MCF 10A (cell line): ENCODE results near the gene ZNF3. TPM values are rescaled to one million over a fixed set of nuclear protein-coding genes. Genes with fewer than 3 reads are reported as not detected.

Experiments used
- BruUV-seq: library from RNA; stranded (reverse); fragments of 400-500 nt; replicated peaks from 2 replicates; lab custom pipeline; 2021; lab: Mats Ljungman, UMichigan
- CTCF ChIA-PET: fragments of 300-600 bp; sonication (Branson Sonifier 250); formaldehyde crosslinking; extraction: SDS; loops from one replicate; lab custom pipeline; 2021; ENCODE audit warnings: antibody characterized with exemption, inconsistent platforms; lab: Yijun Ruan, JAX
- POLR2A ChIA-PET: fragments of 300-600, 350-650 bp; sonication (Branson Sonifier 250); formaldehyde crosslinking; extraction: SDS; loops from one replicate; lab custom pipeline; 2020; ENCODE audit warnings: antibody characterized with exemption, inconsistent platforms; lab: Yijun Ruan, JAX
- DNase-seq: peaks from one replicate; pipeline ENCODE4 v3.0.0-alpha.2; 2018; ENCODE audit not compliant: unreplicated experiment
- H3K27ac Mint-ChIP-seq: one replicate; pipeline ENCODE4 v1.8.0; 2022; ENCODE audit warnings: mild to moderate bottlenecking, low read depth, mixed read lengths; ENCODE audit not compliant: unreplicated experiment
- H3K27me3 Mint-ChIP-seq: one replicate; pipeline ENCODE4 v1.8.0; 2022; ENCODE audit warnings: mixed read lengths; ENCODE audit not compliant: insufficient read depth, unreplicated experiment
- H3K36me3 Mint-ChIP-seq: one replicate; pipeline ENCODE4 v1.8.0; 2022; ENCODE audit warnings: mild to moderate bottlenecking, moderate library complexity, mixed read lengths; ENCODE audit not compliant: insufficient read depth, unreplicated experiment
- H3K4me1 Mint-ChIP-seq: one replicate; pipeline ENCODE4 v1.8.0; 2022; ENCODE audit warnings: mixed read lengths; ENCODE audit not compliant: insufficient read depth, unreplicated experiment
- H3K4me3 Mint-ChIP-seq: one replicate; pipeline ENCODE4 v1.8.0; 2022; ENCODE audit warnings: mild to moderate bottlenecking, moderate library complexity, mixed read lengths; ENCODE audit not compliant: unreplicated experiment
- H3K9me3 Mint-ChIP-seq: one replicate; pipeline ENCODE4 v1.8.0; 2022; ENCODE audit warnings: mixed read lengths; ENCODE audit not compliant: unreplicated experiment
- CTCF ChIP-seq: fragments of 200-600 bp; IDR thresholded peaks from one replicate; pipeline ENCODE4 v1.8.0; 2022; ENCODE audit warnings: antibody characterized with exemption, mild to moderate bottlenecking; ENCODE audit not compliant: unreplicated experiment
- intact Hi-C: fragments of 100-400 bp; cut with micrococcal nuclease; formaldehyde crosslinking; loops from 2 replicates; pipeline ENCODE4 v1.14.1; 2022
- total RNA-seq: library from RNA; stranded (reverse); gene quantifications from 2 replicates; pipeline ENCODE4 v1.2.3, GENCODE V29; 2022

Gene ZNF3
- total RNA-seq, 1 experiment from 2014 or later: 23.7 TPM

DNA sequence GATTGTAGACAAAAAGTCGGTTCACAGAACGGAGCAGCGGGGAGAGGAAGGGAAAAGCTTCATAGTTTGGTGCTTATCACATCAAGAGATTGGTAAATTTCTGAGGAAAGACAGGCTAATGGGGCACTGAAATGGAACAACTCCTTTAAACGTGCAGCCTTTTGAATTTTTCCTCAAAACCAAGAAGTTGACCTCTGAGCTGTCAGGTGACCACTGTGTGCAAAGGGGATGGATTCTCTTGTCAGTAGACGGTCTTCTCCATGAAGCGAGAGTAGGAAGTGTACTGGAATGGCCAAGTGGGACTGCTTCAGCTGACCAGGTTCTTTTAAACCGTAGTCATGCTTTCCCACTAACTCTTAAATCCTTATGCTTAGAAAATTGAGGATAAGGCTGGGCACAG, 43.2 kb downstream of the ZNF3 start:
- H3K9me3 Mint-ChIP-seq: no peaks in the 10 kb centered on the region
- intact Hi-C loops: no loop called here
- no peak overlapping the region for H3K27ac Mint-ChIP-seq
- H3K36me3 Mint-ChIP-seq: peaks cover 33% of the 10 kb centered on the region
- TF ChIP-seq CTCF: no peak
- ChIA-PET CTCF (interaction anchor here (0.6 kb wide), 1 partner anchor 335 kb away, joined by 3 read pairs; no protein-coding TSS in a partner anchor), POLR2A (interaction anchor here (0.9 to 1.1 kb wide), 2 partner anchors 10 to 11 kb away, joined by 3 to 4 read pairs; partner anchors contain the start of gene ZSCAN21)
- H3K4me3 Mint-ChIP-seq: no peak overlapping the region
- DNase-seq: no peak
- no TSS peak for BruUV-seq
- no peaks in the 10 kb centered on the region for H3K27me3 Mint-ChIP-seq
- H3K4me1 Mint-ChIP-seq: peaks cover 8% of the 10 kb centered on the region

DNA sequence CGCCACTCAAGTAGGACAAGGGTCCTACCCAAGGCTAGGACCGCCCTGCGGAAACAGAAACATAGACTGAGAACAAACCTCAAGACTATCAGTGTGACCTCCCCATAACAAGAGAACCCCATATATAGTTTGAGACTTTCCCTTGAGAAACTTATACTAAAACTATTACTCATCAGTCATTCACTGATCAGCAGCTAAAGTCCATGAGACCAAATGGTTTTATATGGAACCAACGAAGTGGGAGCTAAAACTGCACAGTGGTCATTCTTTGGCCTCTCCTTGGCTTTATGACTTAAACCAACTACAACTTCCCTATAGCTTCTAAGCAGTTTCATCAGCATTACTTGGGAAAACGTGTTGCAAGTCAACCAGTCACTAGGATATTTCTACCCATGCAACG, 45.6 kb downstream of the ZNF3 start:
- Mint-ChIP-seq H3K4me1 (peaks cover 8% of the 10 kb centered on the region), H3K27ac (no peak overlapping the region), H3K4me3 (no peak overlapping the region), H3K36me3 (peaks cover 57% of the 10 kb centered on the region), H3K9me3 (no peaks in the 10 kb centered on the region), H3K27me3 (no peaks in the 10 kb centered on the region)
- no peak for TF ChIP-seq CTCF
- ChIA-PET POLR2A (interaction anchor here (0.5 to 1.6 kb wide), 6 partner anchors 9 to 923 kb away, joined by 3 to 5 read pairs (median 4); partner anchors contain the start of gene ZKSCAN1), CTCF (interaction anchor here (1.0 kb wide), 1 partner anchor 13 kb away, joined by 4 read pairs; no protein-coding TSS in a partner anchor)
- intact Hi-C loops: no loop called here
- DNase-seq: no peak
- no TSS peak for BruUV-seq

- H3K9me3 Mint-ChIP-seq: no peaks in the 10 kb centered on the region
- no peaks in the 10 kb centered on the region for H3K27me3 Mint-ChIP-seq
- BruUV-seq: no TSS peak
- H3K4me1 Mint-ChIP-seq: peaks cover 8% of the 10 kb centered on the region
- DNase-seq: peak; percentile 36
- no peak overlapping the region for H3K27ac Mint-ChIP-seq
- no peak for TF ChIP-seq CTCF
- H3K36me3 Mint-ChIP-seq: peaks cover 66% of the 10 kb centered on the region
- ChIA-PET CTCF (no interaction called here), POLR2A (interaction anchor here (0.9 to 1.6 kb wide), 3 partner anchors 8 to 20 kb away, joined by 3 to 5 read pairs (median 5); partner anchors contain the start of gene ZKSCAN1)
- H3K4me3 Mint-ChIP-seq: no peak overlapping the region
- intact Hi-C loops: no loop called here
Measured at GRCh38 chr7:100034871-100035510, 46.5 kb downstream of the ZNF3 start.

DNA sequence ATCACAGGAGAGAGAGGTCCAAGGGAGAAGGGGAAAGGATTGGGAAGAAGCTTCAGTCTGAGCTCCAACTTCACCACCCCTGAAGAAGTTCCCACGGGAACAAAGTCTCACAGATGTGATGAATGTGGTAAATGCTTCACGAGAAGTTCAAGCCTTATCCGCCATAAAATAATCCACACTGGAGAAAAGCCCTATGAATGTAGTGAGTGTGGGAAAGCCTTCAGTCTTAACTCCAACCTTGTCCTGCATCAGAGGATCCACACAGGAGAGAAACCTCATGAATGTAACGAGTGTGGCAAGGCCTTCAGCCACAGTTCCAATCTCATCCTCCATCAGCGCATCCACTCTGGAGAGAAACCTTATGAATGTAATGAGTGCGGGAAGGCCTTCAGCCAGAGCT, 48.0 kb downstream of the ZNF3 start:
- TF ChIP-seq CTCF: no peak
- no peak overlapping the region for H3K27ac Mint-ChIP-seq
- H3K4me3 Mint-ChIP-seq: no peak overlapping the region
- DNase-seq: no peak
- intact Hi-C loops: no loop called here
- CTCF ChIA-PET: interaction anchor here (1.1 kb wide), 1 partner anchor 12 kb away, joined by 3 read pairs; no protein-coding TSS in a partner anchor
- H3K27me3 Mint-ChIP-seq: no peaks in the 10 kb centered on the region
- H3K36me3 Mint-ChIP-seq: peaks cover 77% of the 10 kb centered on the region
- POLR2A ChIA-PET: interaction anchor here (1.3 to 1.7 kb wide), 2 partner anchors 11 to 17 kb away, joined by 4 to 5 read pairs; no protein-coding TSS in a partner anchor
- H3K9me3 Mint-ChIP-seq: no peaks in the 10 kb centered on the region
- peaks cover 8% of the 10 kb centered on the region for H3K4me1 Mint-ChIP-seq
- no TSS peak for BruUV-seq
